Immature natural killer cell (primary cell): ENCODE results near the gene ELN. TPM values are rescaled to one million over a fixed set of nuclear protein-coding genes. Genes with fewer than 3 reads are reported as not detected.

Experiments used
- DNase-seq, 3 donors: peaks; one replicate each; pipeline ENCODE4 v3.0.0; 2022; ENCODE audit warnings: mixed read lengths in 1 of 3
- H3K27ac Mint-ChIP-seq, 6 donors: one replicate each; pipeline ENCODE4 v1.8.0; 2020; ENCODE audit warnings: mixed read lengths in 6 of 6, mild to moderate bottlenecking in 5 of 6, inconsistent platforms in 4 of 6, moderate library complexity in 3 of 6
- H3K27me3 Mint-ChIP-seq, 3 donors: one replicate each; pipeline ENCODE4 v1.8.0; 2020 to 2021; ENCODE audit warnings: low read depth in 3 of 3, mild to moderate bottlenecking in 3 of 3, mixed read lengths in 3 of 3, moderate library complexity in 3 of 3, inconsistent platforms in 1 of 3
- H3K36me3 Mint-ChIP-seq, 3 donors: one replicate each; pipeline ENCODE4 v1.8.0; 2020; ENCODE audit warnings: mixed read lengths in 3 of 3, inconsistent platforms in 2 of 3, mild to moderate bottlenecking in 2 of 3
- H3K4me1 Mint-ChIP-seq, 2 donors: one replicate each; pipeline ENCODE4 v1.8.0; 2020; ENCODE audit warnings: inconsistent platforms in 2 of 2, mild to moderate bottlenecking in 2 of 2, mixed read lengths in 2 of 2, moderate library complexity in 1 of 2
- H3K4me3 Mint-ChIP-seq, 5 donors: one replicate each; pipeline ENCODE4 v1.8.0; 2020; ENCODE audit warnings: mild to moderate bottlenecking in 5 of 5, mixed read lengths in 5 of 5, inconsistent platforms in 3 of 5, moderate library complexity in 3 of 5
- H3K9me3 Mint-ChIP-seq, 6 donors: one replicate each; pipeline ENCODE4 v1.8.0; 2020; ENCODE audit warnings: mild to moderate bottlenecking in 6 of 6, mixed read lengths in 6 of 6, inconsistent platforms in 4 of 6, moderate library complexity in 3 of 6
- polyA plus RNA-seq, 3 donors: library from polyadenylated mRNA; unstranded; fragments of 300-500 nt; fragmentation: Illumina TruSeq; gene quantifications; one replicate each; pipeline ENCODE4 v1.2.3, GENCODE V29; 2021

Gene ELN
- polyA plus RNA-seq, 3 donors from 2014 or later, result not detected

DNA sequence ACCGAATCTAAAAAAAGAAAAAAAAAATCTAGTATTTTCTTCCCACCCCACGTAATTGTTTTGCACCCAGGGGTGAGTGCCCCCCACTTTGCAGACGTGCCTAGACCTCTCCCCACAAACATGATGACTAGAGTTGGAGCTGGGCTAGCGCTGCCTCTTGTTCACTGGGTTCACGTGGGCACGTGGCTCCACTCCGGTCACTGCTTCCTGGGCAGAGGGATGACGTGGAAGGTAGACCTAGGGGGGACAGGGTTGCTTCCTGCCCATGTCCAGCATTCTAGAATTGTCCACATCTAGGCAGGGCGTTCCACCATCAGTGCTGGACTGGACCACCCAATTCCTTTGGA is 54.8 kb downstream of the ELN start:
- Mint-ChIP-seq H3K4me1 (peaks cover 0 to 14% of the 10 kb centered on the region in 2 donors), H3K36me3 (peaks cover 0 to 3% (median 0%) of the 10 kb centered on the region in 3 donors), H3K4me3 (peak overlapping the region; percentile 47 to 74 (median 67)), H3K27ac (peak overlapping the region in 3 of 6 donors; percentile 16 to 66 (median 58)), H3K27me3 (peaks cover 0 to 4% (median 2%) of the 10 kb centered on the region in 3 donors), H3K9me3 (no peaks in the 10 kb centered on the region)
- DNase-seq, result no peak

DNA sequence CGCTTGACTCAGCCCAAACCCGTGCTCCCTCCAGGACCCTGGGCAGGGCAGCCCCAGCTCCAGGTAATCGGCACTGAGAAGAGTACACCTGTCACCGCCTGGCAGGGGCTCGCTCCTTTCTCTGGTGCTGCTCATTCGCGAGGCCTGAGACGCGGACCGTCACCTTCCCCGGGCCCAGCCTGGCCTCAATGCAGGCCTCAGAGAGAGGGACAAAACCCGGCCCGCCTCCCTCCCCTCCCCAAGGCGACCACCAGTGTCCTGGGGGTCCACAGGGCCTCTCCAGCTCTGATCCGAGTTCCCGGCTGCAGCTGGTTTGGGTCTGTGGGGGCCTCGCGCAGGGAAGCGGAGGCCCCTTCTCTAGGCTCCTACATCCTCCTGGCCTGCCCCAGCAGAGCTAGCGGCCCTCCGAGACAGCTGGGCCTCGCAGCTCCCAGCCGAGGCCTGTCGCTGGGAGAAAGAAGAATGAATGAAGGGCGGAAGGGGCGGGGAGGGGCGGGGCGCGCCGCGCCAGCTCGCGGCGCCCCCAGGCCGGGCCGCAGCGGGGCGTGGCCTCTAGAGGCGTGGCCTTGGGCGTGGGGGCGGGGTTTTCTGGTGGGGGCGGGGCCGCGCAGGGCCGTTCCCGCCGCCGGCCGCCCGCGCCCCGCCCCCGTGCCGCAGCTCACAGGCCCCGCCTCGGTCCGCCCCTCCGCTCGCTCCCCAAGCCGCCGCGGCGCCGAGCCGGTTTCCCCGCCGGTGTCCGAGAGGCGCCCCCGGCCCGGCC is 55.3 kb downstream of the ELN start, which contains the start of gene LIMK1:
Gene LIMK1, plus strand, starts transcription at position 688 of the 760 bp plus-strand sequence. CDS start 187 bp downstream, outside the sequence.
- H3K27ac Mint-ChIP-seq, result peak within 1 kb of the TSS in 5 of 6 donors; percentile 67 to 86 (median 77)
- peaks cover 0 to 5% (median 2%) of the 10 kb centered on the region in 3 donors for H3K27me3 Mint-ChIP-seq
- peak; percentile 80 to 86 (median 84) for DNase-seq
- peaks cover 0 to 14% of the 10 kb centered on the region in 2 donors for H3K4me1 Mint-ChIP-seq
- peak within 1 kb of the TSS; percentile 75 to 86 (median 79) for H3K4me3 Mint-ChIP-seq
- peaks cover 0 to 5% (median 3%) of the 10 kb centered on the region in 3 donors for H3K36me3 Mint-ChIP-seq
- H3K9me3 Mint-ChIP-seq, result no peaks in the 10 kb centered on the region

DNA sequence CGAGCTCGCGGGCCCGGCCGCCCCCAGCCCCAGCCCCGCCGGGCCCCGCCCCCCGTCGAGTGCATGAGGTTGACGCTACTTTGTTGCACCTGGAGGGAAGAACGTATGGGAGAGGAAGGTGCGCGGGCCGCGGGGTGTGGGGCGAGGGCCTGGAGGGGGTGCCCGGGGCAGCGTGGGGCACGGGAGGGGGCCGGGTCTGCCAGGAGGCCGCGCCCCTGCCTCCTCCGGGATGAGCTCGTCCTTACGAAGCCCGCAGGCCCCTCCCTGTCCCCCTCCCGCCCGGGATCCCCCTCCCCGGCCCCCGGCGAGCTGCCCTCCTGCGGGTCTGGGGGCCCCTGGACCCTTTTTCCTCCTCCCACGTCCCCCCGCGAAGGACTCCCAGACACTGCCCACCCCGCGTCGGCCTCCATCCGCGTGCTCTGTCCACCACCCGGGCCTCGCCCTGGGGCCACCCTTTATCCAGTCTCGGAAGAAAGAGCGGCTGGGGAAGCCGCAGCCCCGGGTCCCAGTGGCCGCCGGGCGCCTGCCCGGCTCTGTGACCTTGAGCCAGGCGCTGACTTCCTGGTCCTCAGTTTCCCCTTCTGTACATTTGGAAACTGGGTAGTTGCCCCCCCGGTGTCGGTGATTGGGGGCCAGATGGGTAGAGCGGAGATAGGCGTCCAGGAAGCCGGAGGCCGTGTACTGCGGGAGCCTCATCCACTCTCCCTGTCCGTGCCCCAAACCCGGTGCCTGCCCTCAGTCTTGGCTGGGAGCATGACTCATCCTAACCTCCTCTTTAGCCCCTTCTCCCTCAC is 56.2 kb downstream of the ELN start:
- Mint-ChIP-seq H3K4me1 (peaks cover 0 to 14% of the 10 kb centered on the region in 2 donors), H3K4me3 (peak overlapping the region; percentile 75 to 86 (median 79)), H3K36me3 (peaks cover 0 to 10% (median 6%) of the 10 kb centered on the region in 3 donors), H3K27ac (peak overlapping the region in 5 of 6 donors; percentile 55 to 86 (median 77)), H3K9me3 (no peaks in the 10 kb centered on the region), H3K27me3 (peaks cover 0 to 5% (median 2%) of the 10 kb centered on the region in 3 donors)
- DNase-seq, result no peak

DNA sequence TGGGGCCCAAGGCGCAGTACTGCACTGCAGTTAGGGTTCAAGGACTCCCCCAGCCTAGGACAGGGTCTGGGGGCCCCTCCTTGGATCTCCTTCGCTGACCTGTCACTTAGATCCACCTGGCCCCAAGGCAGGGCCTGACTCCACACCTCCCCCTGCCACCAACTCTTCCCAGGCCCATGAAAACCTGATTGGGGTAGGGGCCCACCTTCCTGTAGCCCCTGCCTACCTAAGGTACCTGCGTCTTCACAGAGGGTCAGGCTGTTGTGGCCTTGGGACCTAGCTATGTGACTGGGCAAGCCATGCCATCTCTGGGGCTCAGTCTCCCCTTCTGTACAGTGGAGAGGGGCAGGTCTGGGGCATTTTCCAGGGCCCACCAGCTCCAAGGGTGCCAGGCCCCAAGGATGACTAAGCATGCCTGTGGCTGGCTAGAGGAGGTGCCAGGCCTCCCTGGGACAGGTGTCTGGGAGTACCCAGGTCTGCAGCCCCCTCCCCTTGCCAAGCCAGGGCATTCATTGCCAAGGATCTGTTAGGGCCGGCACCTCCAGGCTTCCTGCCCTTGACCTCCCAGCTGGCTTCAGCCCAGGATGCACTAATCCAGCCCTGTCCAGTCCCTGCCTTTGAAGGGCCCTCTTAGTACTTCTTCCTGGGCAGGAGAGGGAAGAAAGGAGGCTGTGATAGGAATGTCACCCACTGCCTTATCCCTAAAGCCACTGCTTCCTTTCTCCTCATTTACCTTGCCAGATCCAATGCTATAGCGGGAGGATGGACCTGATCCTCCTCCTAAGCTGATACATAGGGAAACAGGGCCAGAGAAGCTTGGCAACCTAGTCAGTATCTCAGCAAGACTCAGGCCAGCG is 57.0 kb downstream of the ELN start:
- Mint-ChIP-seq H3K4me1 (peaks cover 0 to 16% of the 10 kb centered on the region in 2 donors), H3K9me3 (no peaks in the 10 kb centered on the region), H3K27me3 (peaks cover 0 to 5% (median 0%) of the 10 kb centered on the region in 3 donors), H3K36me3 (peaks cover 0 to 10% (median 10%) of the 10 kb centered on the region in 3 donors), H3K27ac (peak overlapping the region in 5 of 6 donors; percentile 55 to 86 (median 77)), H3K4me3 (peak overlapping the region; percentile 75 to 86 (median 79))
- DNase-seq, result no peak

DNA sequence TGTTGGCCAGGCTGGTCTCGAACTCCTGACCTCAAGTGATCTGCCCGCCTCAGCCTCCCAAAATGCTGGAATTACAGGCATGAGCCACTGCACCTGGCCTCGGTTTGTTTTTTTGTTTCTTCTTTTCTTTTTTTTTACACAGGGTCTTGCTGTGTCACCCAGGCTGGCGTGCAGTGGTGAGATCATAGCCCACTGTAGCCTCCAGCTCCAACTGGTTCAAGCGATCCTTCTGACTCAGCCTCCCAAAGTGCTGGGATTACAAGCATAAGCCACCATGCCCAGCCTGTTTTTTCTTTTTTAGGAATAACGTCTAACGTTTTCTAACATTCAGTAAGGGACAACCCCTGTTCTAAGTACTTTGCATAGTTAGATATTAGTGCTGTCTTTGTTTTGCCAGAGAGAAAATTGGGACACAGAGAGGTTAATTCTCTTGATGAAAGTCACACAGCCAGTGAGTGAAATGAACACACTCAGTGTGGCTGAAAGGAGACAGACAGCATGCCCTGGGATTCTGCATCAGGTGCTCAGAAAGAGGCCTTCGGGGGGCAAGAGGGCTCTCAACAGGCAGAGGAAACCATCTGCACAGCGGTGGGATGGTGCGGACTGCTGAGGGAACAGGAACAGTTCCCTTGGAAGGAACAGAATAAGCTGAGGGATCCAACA is 59.9 kb downstream of the ELN start:
- Mint-ChIP-seq H3K36me3 (peaks cover 0 to 10% (median 10%) of the 10 kb centered on the region in 3 donors), H3K4me1 (peaks cover 12 to 32% of the 10 kb centered on the region in 2 donors), H3K27me3 (peaks cover 0 to 7% (median 0%) of the 10 kb centered on the region in 3 donors), H3K27ac (peak overlapping the region in 2 of 6 donors; percentile 28 to 65), H3K4me3 (no peak overlapping the region), H3K9me3 (no peaks in the 10 kb centered on the region)
- DNase-seq, result no peak

DNA sequence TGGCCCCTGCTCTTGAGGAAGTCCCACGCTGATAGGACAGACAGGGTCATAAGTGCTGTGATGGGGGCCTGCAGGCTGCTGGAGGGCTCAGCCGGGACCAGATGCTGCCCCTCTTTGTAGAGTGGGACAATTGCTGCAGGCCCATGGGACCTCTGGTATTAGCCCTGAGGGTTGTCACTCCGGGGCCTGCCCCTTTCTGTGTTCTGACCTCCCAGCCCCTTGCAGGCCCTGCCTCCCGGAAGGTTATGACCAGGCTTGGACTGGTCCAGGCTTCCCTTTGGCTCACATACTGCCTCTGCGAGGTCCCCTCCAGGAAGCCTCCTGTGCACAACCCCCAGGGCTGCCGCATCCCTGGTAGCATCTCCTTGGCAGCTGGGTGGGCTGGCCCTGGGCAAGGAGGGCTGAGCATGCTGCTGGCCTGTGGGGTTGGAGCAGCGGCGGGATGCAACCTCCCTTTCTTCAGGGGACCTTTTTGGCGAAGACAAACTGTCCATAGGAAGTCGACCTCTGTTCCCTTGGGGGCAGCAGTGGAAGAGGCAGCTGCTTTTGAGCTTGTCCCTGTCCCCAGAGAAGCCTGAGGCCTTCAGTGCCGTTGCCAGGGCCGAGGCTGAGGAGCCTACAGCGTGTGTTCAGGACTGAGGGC is 64.5 kb downstream of the ELN start:
- H3K36me3 Mint-ChIP-seq, result peaks cover 0 to 10% (median 7%) of the 10 kb centered on the region in 3 donors
- no peaks in the 10 kb centered on the region for H3K9me3 Mint-ChIP-seq
- peaks cover 10 to 14% (median 14%) of the 10 kb centered on the region in 3 donors for H3K27me3 Mint-ChIP-seq
- peak overlapping the region; percentile 86 to 93 (median 91) for H3K4me3 Mint-ChIP-seq
- peaks cover 37 to 43% of the 10 kb centered on the region in 2 donors for H3K4me1 Mint-ChIP-seq
- peak overlapping the region; percentile 96 to 100 (median 98) for H3K27ac Mint-ChIP-seq
- DNase-seq, result peak in 1 of 3 donors; percentile 5

DNA sequence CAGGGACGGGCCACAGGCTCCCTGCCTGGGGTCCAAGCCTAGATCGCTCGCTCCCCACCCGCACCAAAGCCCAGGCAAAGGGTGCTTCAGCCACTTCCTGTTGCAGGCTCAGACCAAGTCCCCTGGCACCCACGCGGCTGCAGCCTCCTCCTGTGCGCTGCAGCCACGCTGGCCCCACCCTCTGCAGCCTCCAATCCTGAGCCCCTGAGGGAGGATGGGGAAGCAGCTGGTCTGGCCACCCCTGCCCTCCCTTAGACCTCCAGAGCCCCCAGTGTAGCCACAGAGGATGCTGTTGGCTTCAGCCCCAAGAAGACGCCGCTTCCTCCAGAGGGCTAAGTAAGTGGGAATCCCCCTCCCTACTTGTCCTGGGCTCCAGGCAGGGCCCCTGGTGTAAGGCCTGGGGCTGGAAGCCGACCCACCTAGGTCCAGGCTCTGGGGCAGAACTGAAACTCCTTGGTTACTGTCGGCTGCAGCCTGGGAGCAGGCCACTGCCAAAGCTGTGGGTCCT is 65.0 kb downstream of the ELN start:
- peaks cover 4 to 12% (median 12%) of the 10 kb centered on the region in 3 donors for H3K36me3 Mint-ChIP-seq
- DNase-seq, result peak; percentile 52 to 67 (median 62)
- peak overlapping the region; percentile 86 to 93 (median 91) for H3K4me3 Mint-ChIP-seq
- peak overlapping the region; percentile 96 to 100 (median 98) for H3K27ac Mint-ChIP-seq
- peaks cover 41 to 43% of the 10 kb centered on the region in 2 donors for H3K4me1 Mint-ChIP-seq
- no peaks in the 10 kb centered on the region for H3K9me3 Mint-ChIP-seq
- peaks cover 10 to 14% (median 14%) of the 10 kb centered on the region in 3 donors for H3K27me3 Mint-ChIP-seq

DNA sequence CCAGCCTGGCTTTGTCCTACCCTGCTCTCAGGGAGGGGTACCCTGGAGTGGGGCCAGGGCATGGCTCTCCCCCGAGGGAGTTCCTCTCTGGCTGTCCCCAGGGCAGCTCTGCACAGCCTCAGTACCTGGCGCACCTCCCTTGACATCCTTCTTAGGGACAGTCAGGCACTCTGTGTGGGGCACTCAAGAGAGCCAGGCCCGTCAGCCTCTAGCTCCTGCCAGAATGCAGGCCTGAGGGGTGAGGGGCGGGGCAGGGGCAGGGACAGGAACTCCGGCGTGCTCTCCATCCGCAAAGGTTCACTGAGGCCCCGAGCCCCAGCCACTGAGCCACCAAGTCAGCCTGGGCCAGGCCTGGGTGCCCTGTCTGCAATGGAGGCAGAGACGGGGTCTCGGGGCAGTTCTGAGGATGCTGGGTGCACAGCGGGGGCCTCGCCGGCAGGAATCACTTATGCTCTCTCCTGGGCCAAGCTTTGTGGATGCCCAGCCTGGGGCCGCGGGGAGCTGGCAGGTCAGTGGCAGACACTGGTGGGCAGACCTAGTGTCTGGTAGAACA is 65.8 kb downstream of the ELN start:
- peaks cover 42 to 43% of the 10 kb centered on the region in 2 donors for H3K4me1 Mint-ChIP-seq
- no peaks in the 10 kb centered on the region for H3K9me3 Mint-ChIP-seq
- peak overlapping the region; percentile 96 to 100 (median 98) for H3K27ac Mint-ChIP-seq
- peak overlapping the region; percentile 86 to 93 (median 91) for H3K4me3 Mint-ChIP-seq
- H3K36me3 Mint-ChIP-seq, result peaks cover 7 to 16% (median 12%) of the 10 kb centered on the region in 3 donors
- no peak for DNase-seq
- peaks cover 10 to 14% (median 13%) of the 10 kb centered on the region in 3 donors for H3K27me3 Mint-ChIP-seq

DNA sequence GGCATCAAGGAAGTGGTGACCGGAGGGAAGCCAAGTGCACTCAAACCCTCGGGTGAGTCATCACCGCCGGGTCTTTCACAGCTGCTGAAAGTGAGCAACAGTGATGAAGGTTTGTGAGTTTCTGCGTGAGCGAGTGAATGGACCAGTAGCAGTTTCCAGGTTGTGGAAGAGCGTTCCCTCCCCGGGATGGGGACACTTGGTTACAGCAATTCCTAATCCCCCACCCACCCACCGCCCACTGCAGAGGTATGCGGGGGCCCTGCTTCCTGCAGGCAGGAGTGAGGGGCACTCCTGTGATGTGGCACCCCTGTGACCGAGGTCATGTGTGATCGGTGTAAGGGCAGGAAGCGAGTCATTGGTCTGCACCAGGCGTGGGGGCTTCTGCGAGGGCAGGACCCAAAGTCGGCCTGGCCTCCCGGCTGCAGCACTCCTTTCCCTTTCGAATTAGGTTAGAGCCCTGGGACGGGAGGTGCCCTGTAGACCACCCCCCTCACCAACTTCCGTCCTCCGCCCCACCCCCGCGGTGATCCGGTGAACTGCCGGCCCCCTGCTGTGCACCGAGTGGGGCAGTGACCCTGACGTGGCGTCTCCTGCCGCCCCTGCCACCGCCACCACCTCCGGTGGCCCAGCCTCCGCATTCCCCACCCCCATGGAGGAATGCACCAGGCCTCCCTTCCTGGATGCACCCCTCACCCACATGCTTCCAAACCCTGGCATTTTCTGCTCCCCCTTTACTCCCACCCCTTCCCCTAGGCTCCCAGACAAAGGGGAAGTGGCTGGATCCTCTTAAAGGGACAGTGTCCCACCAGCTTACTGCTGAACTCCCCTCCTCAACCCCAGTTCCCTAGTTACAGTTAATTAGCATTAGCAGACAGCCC is 66.5 kb downstream of the ELN start:
- H3K9me3 Mint-ChIP-seq, result no peaks in the 10 kb centered on the region
- DNase-seq, result peak; percentile 91 to 92 (median 92)
- peaks cover 7 to 14% (median 8%) of the 10 kb centered on the region in 3 donors for H3K36me3 Mint-ChIP-seq
- H3K27ac Mint-ChIP-seq, result peak overlapping the region; percentile 96 to 100 (median 98)
- H3K27me3 Mint-ChIP-seq, result peaks cover 10 to 14% (median 13%) of the 10 kb centered on the region in 3 donors
- peaks cover 42 to 43% of the 10 kb centered on the region in 2 donors for H3K4me1 Mint-ChIP-seq
- peak overlapping the region; percentile 86 to 93 (median 91) for H3K4me3 Mint-ChIP-seq

DNA sequence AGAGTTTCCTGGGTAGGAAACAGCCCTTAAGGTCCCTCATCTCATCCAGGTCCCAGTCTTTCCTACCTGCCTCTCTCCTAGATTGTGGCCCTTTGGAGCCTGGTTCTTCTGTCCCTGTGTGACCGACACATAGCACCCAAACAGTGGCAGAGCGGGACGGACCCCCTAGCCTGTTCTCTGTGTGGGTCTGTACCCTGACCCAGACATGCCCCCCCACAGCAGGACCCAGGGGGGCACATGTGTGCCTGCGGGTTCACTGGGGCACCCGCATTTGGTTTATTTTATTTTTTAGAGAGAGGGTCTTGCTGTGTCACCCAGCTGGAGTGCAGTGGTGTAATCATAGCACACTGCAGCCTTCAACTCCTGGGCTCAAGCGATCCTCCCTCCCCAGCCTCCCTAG is 67.2 kb downstream of the ELN start:
- H3K36me3 Mint-ChIP-seq, result peaks cover 7 to 14% (median 11%) of the 10 kb centered on the region in 3 donors
- DNase-seq, result no peak
- no peaks in the 10 kb centered on the region for H3K9me3 Mint-ChIP-seq
- H3K4me1 Mint-ChIP-seq, result peaks cover 41 to 42% of the 10 kb centered on the region in 2 donors
- peak overlapping the region; percentile 96 to 100 (median 98) for H3K27ac Mint-ChIP-seq
- H3K4me3 Mint-ChIP-seq, result peak overlapping the region; percentile 86 to 93 (median 91)
- H3K27me3 Mint-ChIP-seq, result peaks cover 10 to 14% (median 13%) of the 10 kb centered on the region in 3 donors
